SK-N-SH (cell line): Measurements from ENCODE around the gene SHPK. TPM values are rescaled to one million over a fixed set of nuclear protein-coding genes. Genes with fewer than 3 reads are reported as not detected.
A peak's percentile ranks its signal among the peaks of the same experiment; 100 is the strongest.

Experiments used
- CTCF ChIA-PET: fragments of 300-600, 350-600 bp; formaldehyde crosslinking; extraction: SDS; loops from one replicate; lab custom pipeline; 2021; lab: Yijun Ruan, JAX
- POLR2A ChIA-PET: fragments of 350-600 bp; sonication (Branson Sonifier 250); formaldehyde crosslinking; extraction: SDS; loops from one replicate; lab custom pipeline; 2020; ENCODE audit warnings: antibody characterized with exemption, inconsistent platforms; lab: Yijun Ruan, JAX
- DNase-seq: peaks from one replicate; pipeline ENCODE4 v3.0.0; 2012
- H2AFZ ChIP-seq: fragments of 200-600 bp; sonication (generic); 2 replicates; pipeline ENCODE4 v1.8.1; 2016; ENCODE audit warnings: antibody characterized with exemption, mild to moderate bottlenecking, low read depth
- H3F3A ChIP-seq: fragments of 200-600 bp; sonication (generic); replicated peaks from 2 replicates; pipeline ENCODE3; 2016; ENCODE audit warnings: antibody characterized with exemption, mild to moderate bottlenecking; ENCODE audit not compliant: insufficient read depth
- H3K27ac ChIP-seq, 2 experiments: fragments of 200-500 bp in 1 of 2; fragments of 200-600 bp in 1 of 2; sonication (Bioruptor generic) in 1 of 2; sonication (generic), shearing (Covaris generic) in 1 of 2; 2 replicates each; pipeline versions ENCODE4 v1.5.1 to v1.6.1; 2014 to 2016; ENCODE audit warnings: low read depth in 2 of 2, inconsistent platforms in 1 of 2, low read length in 1 of 2, mild to moderate bottlenecking in 1 of 2, mixed read lengths in 1 of 2
- H3K27me3 ChIP-seq: fragments of 200-600 bp; sonication (generic), shearing (Covaris generic); 2 replicates; pipeline ENCODE4 v1.6.1; 2016; ENCODE audit warnings: mixed run types; ENCODE audit not compliant: insufficient read depth
- H3K36me3 ChIP-seq, 2 experiments: fragments of 200-500 bp in 1 of 2; fragments of 200-600 bp in 1 of 2; sonication (Bioruptor generic) in 1 of 2; sonication (generic) in 1 of 2; replicated peaks in 1 of 2; 2 replicates each; pipeline versions ENCODE3 to v1.5.1; 2014 to 2016; ENCODE audit warnings: low read length in 1 of 2, mild to moderate bottlenecking in 1 of 2; ENCODE audit not compliant: insufficient read depth in 2 of 2, control insufficient read depth in 1 of 2
- H3K4me1 ChIP-seq, 2 experiments: fragments of 200-500 bp in 1 of 2; fragments of 200-600 bp in 1 of 2; sonication (Bioruptor generic) in 1 of 2; sonication (generic), shearing (Covaris generic) in 1 of 2; 2 replicates each; pipeline versions ENCODE4 v1.5.1 to v1.6.1; 2014 to 2016; ENCODE audit warnings: low read depth in 1 of 2, low read length in 1 of 2, mixed run types in 1 of 2; ENCODE audit not compliant: insufficient read depth in 2 of 2, control insufficient read depth in 1 of 2
- H3K4me2 ChIP-seq: fragments of 200-600 bp; sonication (generic), shearing (Covaris generic); 2 replicates; pipeline ENCODE4 v1.6.1; 2017; ENCODE audit warnings: mixed run types
- H3K4me3 ChIP-seq, 2 experiments: fragments of 200-500 bp in 1 of 2; fragments of 200-600 bp in 1 of 2; sonication (Bioruptor generic) in 1 of 2; sonication (generic), shearing (Covaris generic) in 1 of 2; 2 replicates each; pipeline versions ENCODE4 v1.5.1 to v1.8.1; 2014 to 2016; ENCODE audit warnings: low read depth in 2 of 2, inconsistent platforms in 1 of 2, low read length in 1 of 2, mild to moderate bottlenecking in 1 of 2, mixed read lengths in 1 of 2, moderate library complexity in 1 of 2
- H3K79me2 ChIP-seq: fragments of 200-600 bp; sonication (generic); 2 replicates; pipeline ENCODE4 v1.8.1; 2017; ENCODE audit warnings: mild to moderate bottlenecking; ENCODE audit not compliant: insufficient read depth
- H3K9ac ChIP-seq: fragments of 200-600 bp; sonication (generic); 2 replicates; pipeline ENCODE4 v1.6.1; 2017; ENCODE audit warnings: mixed run types
- H3K9me2 ChIP-seq: fragments of 200-600 bp; sonication (generic); 2 replicates; pipeline ENCODE4 v1.6.1; 2017; ENCODE audit warnings: mixed run types
- H3K9me3 ChIP-seq: fragments of 200-600 bp; sonication (generic); 2 replicates; pipeline ENCODE4 v1.6.1; 2017; ENCODE audit warnings: mixed run types, mild to moderate bottlenecking, moderate library complexity
- H4K20me1 ChIP-seq: fragments of 200-600 bp; sonication (generic); 2 replicates; pipeline ENCODE4 v1.6.1; 2017; ENCODE audit warnings: mild to moderate bottlenecking, mixed run types; ENCODE audit not compliant: insufficient read depth
- ELF1 ChIP-seq: IDR thresholded peaks from 2 replicates; pipeline ENCODE4 v1.4.0; 2012
- EP300 ChIP-seq, 2 experiments: IDR thresholded peaks; 2 replicates each; pipeline versions ENCODE4 v1.4.0 to v1.6.1; 2012; ENCODE audit warnings: borderline replicate concordance in 1 of 2, low read depth in 1 of 2, low read length in 1 of 2
- EZH2phosphoT487 ChIP-seq: fragments of 200-600 bp; sonication (generic); IDR thresholded peaks from 2 replicates; pipeline ENCODE4 v1.6.1; 2017; ENCODE audit warnings: low read depth, mixed run types, mild to moderate bottlenecking, antibody characterized with exemption, moderate library complexity, borderline replicate concordance
- FOXJ3 ChIP-seq: sonication (generic); formaldehyde crosslinking; IDR thresholded peaks from 2 replicates; pipeline ENCODE4 v1.5.1; 2020; ENCODE audit warnings: mild to moderate bottlenecking, missing genetic modification reagents
- GATA2 ChIP-seq: sonication (generic); formaldehyde crosslinking; IDR thresholded peaks from 2 replicates; pipeline ENCODE4 v1.5.0; 2020; ENCODE audit warnings: mild to moderate bottlenecking, missing genetic modification reagents
- NRF1 ChIP-seq: IDR thresholded peaks from 2 replicates; pipeline ENCODE4 v1.6.1; 2012; ENCODE audit warnings: low read depth, mild to moderate bottlenecking, low read length
- RAD21 ChIP-seq: IDR thresholded peaks from 2 replicates; pipeline ENCODE4 v1.6.1; 2012; ENCODE audit warnings: mild to moderate bottlenecking, low read length
- RCOR1 ChIP-seq: fragments of 150-350 bp; IDR thresholded peaks from 2 replicates; pipeline ENCODE4 v1.6.1; 2017; ENCODE audit warnings: antibody characterized with exemption, low read length
- TAF1 ChIP-seq: IDR thresholded peaks from 2 replicates; pipeline ENCODE4 v1.6.1; 2012; ENCODE audit warnings: low read depth, mild to moderate bottlenecking, low read length, moderate library complexity, borderline replicate concordance
- TEAD4 ChIP-seq: IDR thresholded peaks from 2 replicates; pipeline ENCODE4 v1.4.0; 2012; ENCODE audit warnings: mild to moderate bottlenecking, borderline replicate concordance; ENCODE audit not compliant: insufficient read depth
- WGBS: methylation state at CpG from one replicate; pipeline ENCODE4 v1.1.6; 2017; ENCODE audit warnings: low lambda C conversion rate; 5-methylcytosine and 5-hydroxymethylcytosine counted together
- polyA plus RNA-seq, 3 experiments: library from polyadenylated mRNA; depleted of rRNA; stranded (reverse); fragments of >200 nt; gene quantifications; 2 replicates each; pipeline ENCODE4 v1.2.3, GENCODE V29; 2012
- TF ChIP-seq, protein P1 (sequence below): IDR thresholded peaks from 2 replicates; pipeline ENCODE4 v1.6.1; 2012; ENCODE audit warnings: mild to moderate bottlenecking, low read depth, low read length, moderate library complexity
- TF ChIP-seq, protein P2 (sequence below): fragments of 150-350 bp; IDR thresholded peaks from 2 replicates; pipeline ENCODE4 v1.6.1; 2017; ENCODE audit warnings: antibody characterized with exemption, low read length, low read depth, borderline replicate concordance
- TF ChIP-seq, protein P3 (sequence below): IDR thresholded peaks from 2 replicates; pipeline ENCODE4 v1.4.0; 2012; ENCODE audit warnings: low read depth
- TF ChIP-seq, protein P4 (sequence below): IDR thresholded peaks from 2 replicates; pipeline ENCODE4 v1.4.0; 2012; ENCODE audit warnings: low read depth, borderline replicate concordance
- TF ChIP-seq, protein P5 (sequence below): IDR thresholded peaks from 2 replicates; pipeline ENCODE4; 2012
- TF ChIP-seq, protein P6 (sequence below): fragments of 200-600 bp; sonication (generic); IDR thresholded peaks from 2 replicates; pipeline ENCODE4 v1.6.1; 2017; ENCODE audit warnings: antibody characterized with exemption, mild to moderate bottlenecking, moderate library complexity

SHPK gene
- polyA plus RNA-seq, 1 of the 3 experiments (the other 2 are of a cell fraction): 9.0 TPM

DNA sequence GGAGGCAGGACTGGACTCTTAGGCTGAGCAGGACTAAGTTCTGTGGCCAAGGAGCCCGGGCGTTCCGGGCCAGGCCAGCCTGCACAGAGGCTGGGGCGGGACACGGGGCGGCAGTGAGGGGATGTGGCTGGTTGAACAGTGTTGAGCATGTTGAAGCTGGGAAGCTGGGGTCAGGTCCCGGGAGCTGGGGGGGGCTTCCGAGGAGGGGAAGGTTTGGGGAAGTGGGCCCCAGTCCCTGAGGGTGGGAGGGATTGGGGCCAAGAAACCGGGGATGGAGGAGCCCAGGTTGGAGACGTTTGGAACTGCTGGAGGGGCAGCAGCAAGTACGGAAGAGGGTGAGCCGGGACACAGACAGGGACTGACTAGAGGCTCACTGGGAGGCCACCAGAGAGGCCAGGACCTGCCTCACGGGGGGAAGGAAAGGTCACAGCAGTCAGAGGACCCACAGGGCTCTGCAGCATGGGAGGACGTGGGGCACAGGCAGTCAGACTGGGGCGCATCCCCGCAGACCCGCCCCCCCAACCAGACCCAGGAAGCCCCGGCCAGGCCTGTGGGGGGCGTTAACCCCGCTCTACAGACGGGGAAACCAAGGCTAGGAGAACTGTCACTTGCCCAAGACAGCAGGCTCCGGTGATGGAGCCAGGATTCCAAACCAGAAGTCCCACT lies 22.9 kb upstream of the SHPK start:
- peaks cover 6 to 18% of the 10 kb centered on the region in 2 experiments for H3K36me3 ChIP-seq
- no peak overlapping the region for H3K4me3 ChIP-seq
- H3K4me1 ChIP-seq: peaks cover 0 to 13% of the 10 kb centered on the region in 2 experiments; a peak in 3 of 4 replicates
- H4K20me1 ChIP-seq: peaks cover 9% of the 10 kb centered on the region; the same call in 1 of the 2 replicates
- H3K9me3 ChIP-seq: no peaks in the 10 kb centered on the region
- TF ChIP-seq GATA2 (CRISPR knock-in tag) (no peak), TEAD4 (no peak), RCOR1 (no peak), ELF1 (no peak), NRF1 (no peak), EZH2phosphoT487 (no peak), TAF1 (no peak), FOXJ3 (CRISPR knock-in tag) (no peak), RAD21 (no peak), EP300 (IDR thresholded peaks at IDR 0.05; ENCODE audit: borderline replicate concordance in 1 of 2, low read depth in 1 of 2, low read length in 1 of 2) (no peak)
- TF ChIP-seq, protein P1, sequence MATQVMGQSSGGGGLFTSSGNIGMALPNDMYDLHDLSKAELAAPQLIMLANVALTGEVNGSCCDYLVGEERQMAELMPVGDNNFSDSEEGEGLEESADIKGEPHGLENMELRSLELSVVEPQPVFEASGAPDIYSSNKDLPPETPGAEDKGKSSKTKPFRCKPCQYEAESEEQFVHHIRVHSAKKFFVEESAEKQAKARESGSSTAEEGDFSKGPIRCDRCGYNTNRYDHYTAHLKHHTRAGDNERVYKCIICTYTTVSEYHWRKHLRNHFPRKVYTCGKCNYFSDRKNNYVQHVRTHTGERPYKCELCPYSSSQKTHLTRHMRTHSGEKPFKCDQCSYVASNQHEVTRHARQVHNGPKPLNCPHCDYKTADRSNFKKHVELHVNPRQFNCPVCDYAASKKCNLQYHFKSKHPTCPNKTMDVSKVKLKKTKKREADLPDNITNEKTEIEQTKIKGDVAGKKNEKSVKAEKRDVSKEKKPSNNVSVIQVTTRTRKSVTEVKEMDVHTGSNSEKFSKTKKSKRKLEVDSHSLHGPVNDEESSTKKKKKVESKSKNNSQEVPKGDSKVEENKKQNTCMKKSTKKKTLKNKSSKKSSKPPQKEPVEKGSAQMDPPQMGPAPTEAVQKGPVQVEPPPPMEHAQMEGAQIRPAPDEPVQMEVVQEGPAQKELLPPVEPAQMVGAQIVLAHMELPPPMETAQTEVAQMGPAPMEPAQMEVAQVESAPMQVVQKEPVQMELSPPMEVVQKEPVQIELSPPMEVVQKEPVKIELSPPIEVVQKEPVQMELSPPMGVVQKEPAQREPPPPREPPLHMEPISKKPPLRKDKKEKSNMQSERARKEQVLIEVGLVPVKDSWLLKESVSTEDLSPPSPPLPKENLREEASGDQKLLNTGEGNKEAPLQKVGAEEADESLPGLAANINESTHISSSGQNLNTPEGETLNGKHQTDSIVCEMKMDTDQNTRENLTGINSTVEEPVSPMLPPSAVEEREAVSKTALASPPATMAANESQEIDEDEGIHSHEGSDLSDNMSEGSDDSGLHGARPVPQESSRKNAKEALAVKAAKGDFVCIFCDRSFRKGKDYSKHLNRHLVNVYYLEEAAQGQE: no peak
- TF ChIP-seq, protein P2, sequence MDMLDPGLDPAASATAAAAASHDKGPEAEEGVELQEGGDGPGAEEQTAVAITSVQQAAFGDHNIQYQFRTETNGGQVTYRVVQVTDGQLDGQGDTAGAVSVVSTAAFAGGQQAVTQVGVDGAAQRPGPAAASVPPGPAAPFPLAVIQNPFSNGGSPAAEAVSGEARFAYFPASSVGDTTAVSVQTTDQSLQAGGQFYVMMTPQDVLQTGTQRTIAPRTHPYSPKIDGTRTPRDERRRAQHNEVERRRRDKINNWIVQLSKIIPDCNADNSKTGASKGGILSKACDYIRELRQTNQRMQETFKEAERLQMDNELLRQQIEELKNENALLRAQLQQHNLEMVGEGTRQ: no peak
- TF ChIP-seq, protein P3, sequence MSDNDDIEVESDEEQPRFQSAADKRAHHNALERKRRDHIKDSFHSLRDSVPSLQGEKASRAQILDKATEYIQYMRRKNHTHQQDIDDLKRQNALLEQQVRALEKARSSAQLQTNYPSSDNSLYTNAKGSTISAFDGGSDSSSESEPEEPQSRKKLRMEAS: no peak
- TF ChIP-seq, protein P4, sequence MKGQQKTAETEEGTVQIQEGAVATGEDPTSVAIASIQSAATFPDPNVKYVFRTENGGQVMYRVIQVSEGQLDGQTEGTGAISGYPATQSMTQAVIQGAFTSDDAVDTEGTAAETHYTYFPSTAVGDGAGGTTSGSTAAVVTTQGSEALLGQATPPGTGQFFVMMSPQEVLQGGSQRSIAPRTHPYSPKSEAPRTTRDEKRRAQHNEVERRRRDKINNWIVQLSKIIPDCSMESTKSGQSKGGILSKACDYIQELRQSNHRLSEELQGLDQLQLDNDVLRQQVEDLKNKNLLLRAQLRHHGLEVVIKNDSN: no peak
- TF ChIP-seq, protein P5, sequence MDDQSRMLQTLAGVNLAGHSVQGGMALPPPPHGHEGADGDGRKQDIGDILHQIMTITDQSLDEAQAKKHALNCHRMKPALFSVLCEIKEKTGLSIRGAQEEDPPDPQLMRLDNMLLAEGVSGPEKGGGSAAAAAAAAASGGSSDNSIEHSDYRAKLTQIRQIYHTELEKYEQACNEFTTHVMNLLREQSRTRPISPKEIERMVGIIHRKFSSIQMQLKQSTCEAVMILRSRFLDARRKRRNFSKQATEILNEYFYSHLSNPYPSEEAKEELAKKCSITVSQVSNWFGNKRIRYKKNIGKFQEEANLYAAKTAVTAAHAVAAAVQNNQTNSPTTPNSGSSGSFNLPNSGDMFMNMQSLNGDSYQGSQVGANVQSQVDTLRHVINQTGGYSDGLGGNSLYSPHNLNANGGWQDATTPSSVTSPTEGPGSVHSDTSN: no peak
- TF ChIP-seq, protein P6, sequence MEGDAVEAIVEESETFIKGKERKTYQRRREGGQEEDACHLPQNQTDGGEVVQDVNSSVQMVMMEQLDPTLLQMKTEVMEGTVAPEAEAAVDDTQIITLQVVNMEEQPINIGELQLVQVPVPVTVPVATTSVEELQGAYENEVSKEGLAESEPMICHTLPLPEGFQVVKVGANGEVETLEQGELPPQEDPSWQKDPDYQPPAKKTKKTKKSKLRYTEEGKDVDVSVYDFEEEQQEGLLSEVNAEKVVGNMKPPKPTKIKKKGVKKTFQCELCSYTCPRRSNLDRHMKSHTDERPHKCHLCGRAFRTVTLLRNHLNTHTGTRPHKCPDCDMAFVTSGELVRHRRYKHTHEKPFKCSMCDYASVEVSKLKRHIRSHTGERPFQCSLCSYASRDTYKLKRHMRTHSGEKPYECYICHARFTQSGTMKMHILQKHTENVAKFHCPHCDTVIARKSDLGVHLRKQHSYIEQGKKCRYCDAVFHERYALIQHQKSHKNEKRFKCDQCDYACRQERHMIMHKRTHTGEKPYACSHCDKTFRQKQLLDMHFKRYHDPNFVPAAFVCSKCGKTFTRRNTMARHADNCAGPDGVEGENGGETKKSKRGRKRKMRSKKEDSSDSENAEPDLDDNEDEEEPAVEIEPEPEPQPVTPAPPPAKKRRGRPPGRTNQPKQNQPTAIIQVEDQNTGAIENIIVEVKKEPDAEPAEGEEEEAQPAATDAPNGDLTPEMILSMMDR: no peak
- H3F3A ChIP-seq: peaks cover 20% of the 10 kb centered on the region
- peak overlapping the region; percentile 37; the same call in 1 of the 2 replicates for H3K4me2 ChIP-seq
- WGBS: 87% methylated on average over 21 of the region's 22 CpGs
- H3K9ac ChIP-seq: no peak overlapping the region
- H2AFZ ChIP-seq: no peak overlapping the region
- H3K27me3 ChIP-seq: no peaks in the 10 kb centered on the region
- CTCF ChIA-PET: interaction anchor here (1.1 to 1.2 kb wide), 2 partner anchors 7 to 11 kb away, joined by 3 to 4 read pairs; no protein-coding TSS in a partner anchor
- no peaks in the 10 kb centered on the region for H3K9me2 ChIP-seq
- peak overlapping the region in 1 of 2 experiments; percentile 59; a peak in 3 of 4 replicates for H3K27ac ChIP-seq
- H3K79me2 ChIP-seq: no peaks in the 10 kb centered on the region
- POLR2A ChIA-PET: no interaction called here
- no peak for DNase-seq
